SK-N-SH treated with all-trans-retinoic acid at 6 μM for 48 hours (cell line): Measurements from ENCODE around the gene CHRNB1.

Experiments
- ATAC-seq: fragments of 200-7000 bp; cut with Tn5 transposase; 3 replicates; pipeline ENCODE4 v1.9.1; 2020; ENCODE audit warnings: mild to moderate bottlenecking, moderate library complexity
- ARNTL ChIP-seq: fragments of 450-650 bp; formaldehyde crosslinking; IDR thresholded peaks from 2 replicates; pipeline ENCODE4 v1.5.0; 2020; ENCODE audit warnings: low read depth, mild to moderate bottlenecking, moderate library complexity, borderline replicate concordance
- BACH2 ChIP-seq: fragments of 250-450 bp; sonication (Bioruptor Pico); IDR thresholded peaks from 2 replicates; pipeline ENCODE4 v1.9.0; 2021; ENCODE audit warnings: mild to moderate bottlenecking, borderline replicate concordance
- CREB5 ChIP-seq: fragments of 250-450 bp; sonication (Bioruptor Pico); IDR thresholded peaks from 2 replicates; pipeline ENCODE4 v1.5.1; 2020; ENCODE audit warnings: low read depth, mild to moderate bottlenecking, moderate library complexity
- CSDC2 ChIP-seq: fragments of 250-450 bp; sonication (Bioruptor Pico); IDR thresholded peaks from 2 replicates; pipeline ENCODE4 v1.5.0; 2020; ENCODE audit warnings: mild to moderate bottlenecking, moderate library complexity
- ESRRG ChIP-seq: fragments of 250-450 bp; sonication (Bioruptor Pico); IDR thresholded peaks from 2 replicates; pipeline ENCODE4 v1.6.1; 2021; ENCODE audit warnings: mild to moderate bottlenecking
- OSR1 ChIP-seq: fragments of 250-450 bp; sonication (Bioruptor Pico); IDR thresholded peaks from 2 replicates; pipeline ENCODE4 v1.8.0; 2022; ENCODE audit warnings: moderate library complexity, mild to moderate bottlenecking, inconsistent platforms
- POU6F1 ChIP-seq: fragments of 250-450 bp; sonication (Bioruptor Pico); IDR thresholded peaks from 2 replicates; pipeline ENCODE4 v1.8.0; 2021; ENCODE audit warnings: low read depth, mild to moderate bottlenecking, moderate library complexity, borderline replicate concordance
- PPARA ChIP-seq: fragments of 250-450 bp; sonication (Bioruptor Pico); IDR thresholded peaks from 2 replicates; pipeline ENCODE4 v1.5.0; 2020; ENCODE audit warnings: mild to moderate bottlenecking, borderline replicate concordance
- RARB ChIP-seq: fragments of 250-450 bp; sonication (Bioruptor Pico); IDR thresholded peaks from 2 replicates; pipeline ENCODE4 v1.8.0; 2021; ENCODE audit warnings: mild to moderate bottlenecking, moderate library complexity
- SNAI2 ChIP-seq: fragments of 250-450 bp; sonication (Bioruptor Pico); IDR thresholded peaks from 2 replicates; pipeline ENCODE4 v1.5.0; 2020; ENCODE audit warnings: mild to moderate bottlenecking, moderate library complexity
- TCF4 ChIP-seq: fragments of 250-450 bp; sonication (Bioruptor Pico); IDR thresholded peaks from 2 replicates; pipeline ENCODE4 v1.8.0; 2021; ENCODE audit warnings: mild to moderate bottlenecking, moderate library complexity, borderline replicate concordance
- TSHZ2 ChIP-seq: fragments of 250-450 bp; sonication (Bioruptor Pico); IDR thresholded peaks from 2 replicates; pipeline ENCODE4 v1.5.0; 2020; ENCODE audit warnings: mild to moderate bottlenecking, moderate library complexity
- ZC3H10 ChIP-seq: fragments of 250-450 bp; sonication (Bioruptor Pico); IDR thresholded peaks from 2 replicates; pipeline ENCODE4 v1.5.1; 2021; ENCODE audit warnings: mild to moderate bottlenecking, moderate library complexity
- ZFP3 ChIP-seq: fragments of 250-450 bp; sonication (Bioruptor Pico); IDR thresholded peaks from 2 replicates; pipeline ENCODE4 v1.5.0; 2020; ENCODE audit warnings: mild to moderate bottlenecking, moderate library complexity
- ZFP30 ChIP-seq: fragments of 450-650 bp; formaldehyde crosslinking; IDR thresholded peaks from 2 replicates; pipeline ENCODE4 v1.5.0; 2022; ENCODE audit warnings: mild to moderate bottlenecking, moderate library complexity
- ZNF565 ChIP-seq: fragments of 450-650 bp; formaldehyde crosslinking; conservative IDR thresholded peaks from 2 replicates; pipeline ENCODE4 v1.5.0; 2020; ENCODE audit warnings: low read depth, mild to moderate bottlenecking, moderate library complexity
- ZNF70 ChIP-seq: fragments of 450-650 bp; formaldehyde crosslinking; IDR thresholded peaks from 2 replicates; pipeline ENCODE4 v1.5.0; 2020; ENCODE audit warnings: mild to moderate bottlenecking, moderate library complexity
- ZNF8 ChIP-seq: fragments of 450-650 bp; formaldehyde crosslinking; IDR thresholded peaks from 2 replicates; pipeline ENCODE4 v1.5.0; 2020; ENCODE audit warnings: mild to moderate bottlenecking, moderate library complexity
- TF ChIP-seq, protein P1 (sequence below): fragments of 250-450 bp; sonication (Bioruptor Pico); IDR thresholded peaks from 2 replicates; pipeline ENCODE4 v1.8.0; 2020; ENCODE audit warnings: mild to moderate bottlenecking, moderate library complexity, borderline replicate concordance

CHRNB1 gene

GRCh38 chr17:7406235-7406825 lies 38.5 kb upstream of the CHRNB1 start:
- TF ChIP-seq ZFP3 (no peak), OSR1 (no peak), TSHZ2 (no peak), ZC3H10 (CRISPR knock-in tag) (no peak), ZNF8 (CRISPR knock-in tag) (no peak), ZFP30 (CRISPR knock-in tag) (no peak), ZNF70 (CRISPR knock-in tag) (no peak), PPARA (CRISPR knock-in tag) (no peak), BACH2 (CRISPR knock-in tag) (no peak)
- TF ChIP-seq, protein P1, sequence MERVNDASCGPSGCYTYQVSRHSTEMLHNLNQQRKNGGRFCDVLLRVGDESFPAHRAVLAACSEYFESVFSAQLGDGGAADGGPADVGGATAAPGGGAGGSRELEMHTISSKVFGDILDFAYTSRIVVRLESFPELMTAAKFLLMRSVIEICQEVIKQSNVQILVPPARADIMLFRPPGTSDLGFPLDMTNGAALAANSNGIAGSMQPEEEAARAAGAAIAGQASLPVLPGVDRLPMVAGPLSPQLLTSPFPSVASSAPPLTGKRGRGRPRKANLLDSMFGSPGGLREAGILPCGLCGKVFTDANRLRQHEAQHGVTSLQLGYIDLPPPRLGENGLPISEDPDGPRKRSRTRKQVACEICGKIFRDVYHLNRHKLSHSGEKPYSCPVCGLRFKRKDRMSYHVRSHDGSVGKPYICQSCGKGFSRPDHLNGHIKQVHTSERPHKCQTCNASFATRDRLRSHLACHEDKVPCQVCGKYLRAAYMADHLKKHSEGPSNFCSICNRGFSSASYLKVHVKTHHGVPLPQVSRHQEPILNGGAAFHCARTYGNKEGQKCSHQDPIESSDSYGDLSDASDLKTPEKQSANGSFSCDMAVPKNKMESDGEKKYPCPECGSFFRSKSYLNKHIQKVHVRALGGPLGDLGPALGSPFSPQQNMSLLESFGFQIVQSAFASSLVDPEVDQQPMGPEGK (CRISPR knock-in tag) = no peak
- no peak for ATAC-seq

DNA sequence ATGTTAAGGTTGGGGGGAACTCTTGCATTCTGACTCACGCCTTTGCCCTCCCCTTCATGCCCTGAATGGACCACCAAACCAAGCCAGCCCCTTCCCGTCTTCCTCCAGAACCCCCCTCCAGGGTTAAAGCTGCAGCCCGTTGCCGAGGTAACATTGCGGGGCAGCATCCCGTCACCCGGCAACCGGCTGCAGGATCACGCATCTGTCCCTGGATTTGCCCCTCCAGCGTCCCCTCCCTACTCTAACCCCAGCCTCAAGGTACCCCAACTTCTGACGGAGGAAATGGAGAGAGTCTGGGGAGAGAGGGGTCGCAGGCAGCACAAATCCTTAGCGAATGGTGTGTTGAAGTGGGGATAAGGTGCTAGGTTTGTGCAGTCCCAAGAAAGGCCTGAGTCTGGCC lies 37.8 kb upstream of the CHRNB1 start:
- no peak for ATAC-seq
- TF ChIP-seq ARNTL (CRISPR knock-in tag) = no peak
- no peak for TF ChIP-seq SNAI2 (CRISPR knock-in tag)
- TF ChIP-seq CSDC2 (CRISPR knock-in tag) = no peak
- TF ChIP-seq ESRRG = no peak
- TF ChIP-seq OSR1 = no peak
- no peak for TF ChIP-seq ZFP3
- TF ChIP-seq ZNF70 (CRISPR knock-in tag) = no peak
- TF ChIP-seq ZNF8 (CRISPR knock-in tag) = no peak
- TF ChIP-seq ZNF565 (CRISPR knock-in tag) = no peak

DNA sequence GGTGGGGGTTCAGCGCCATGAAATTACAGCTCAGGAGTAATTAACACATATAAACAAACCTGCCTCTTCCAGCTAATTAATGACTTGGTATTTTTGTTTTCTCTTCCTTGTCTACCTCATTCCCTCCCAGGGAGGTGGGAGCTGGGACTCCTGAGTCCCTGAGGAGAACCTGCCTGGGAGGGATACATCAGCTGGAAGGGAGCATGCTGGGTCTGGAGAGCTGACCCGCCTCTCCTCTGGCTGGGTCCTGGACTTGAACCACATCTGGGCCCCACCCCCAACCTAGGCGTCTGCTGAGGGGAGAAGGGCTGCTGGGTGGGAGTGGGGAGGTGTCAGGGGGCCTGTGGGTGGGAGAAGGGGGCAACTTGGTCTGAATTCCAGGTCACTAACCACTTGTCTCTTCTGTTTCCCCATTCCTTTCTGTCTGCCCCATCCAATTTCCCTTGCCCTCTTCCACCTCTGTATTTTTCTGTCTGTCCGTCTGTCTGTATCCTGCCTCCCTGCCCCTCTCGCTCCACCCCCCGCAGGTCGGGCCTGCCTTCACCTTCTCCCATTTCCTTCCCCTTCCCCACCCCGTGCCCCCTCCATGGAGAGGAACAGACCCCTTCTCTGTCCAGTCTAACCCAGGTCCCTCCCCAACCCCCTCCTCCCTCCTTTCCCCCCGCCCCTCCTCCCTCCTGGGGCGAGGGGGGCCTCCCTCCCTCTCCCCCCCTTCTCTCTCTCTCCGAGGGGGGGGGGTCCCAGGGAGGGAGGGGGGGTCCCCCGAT lies 37.2 kb upstream of the CHRNB1 start, which contains the start of gene NLGN2:
Gene NLGN2 (plus strand): TSS at position 361 of the 767 bp plus-strand sequence. CDS start 411 bp downstream, outside the sequence.
- ATAC-seq = no peak
- TF ChIP-seq ARNTL (CRISPR knock-in tag) (no peak), TCF4 (no peak), ZFP3 (no peak)
- TF ChIP-seq, all 23 proteins: peak for 0

- no peak for ATAC-seq
- TF ChIP-seq CSDC2 (CRISPR knock-in tag) = no peak
- no peak for TF ChIP-seq RARB
Observed at GRCh38 chr17:7408252-7408727, 36.6 kb upstream of the CHRNB1 start.

GRCh38 chr17:7408863-7409262 lies 36.0 kb upstream of the CHRNB1 start:
- ATAC-seq = no peak
- TF ChIP-seq POU6F1 (CRISPR knock-in tag) = no peak

GRCh38 chr17:7409716-7410115 lies 35.1 kb upstream of the CHRNB1 start:
- ATAC-seq = no peak
- no peak for TF ChIP-seq ZNF8 (CRISPR knock-in tag)
- no peak for TF ChIP-seq ZNF565 (CRISPR knock-in tag)
- no peak for TF ChIP-seq RARB
- TF ChIP-seq ZFP30 (CRISPR knock-in tag) = no peak
- no peak for TF ChIP-seq ESRRG
- no peak for TF ChIP-seq SNAI2 (CRISPR knock-in tag)
- TF ChIP-seq POU6F1 (CRISPR knock-in tag) = no peak
- TF ChIP-seq ZNF70 (CRISPR knock-in tag) = no peak
- no peak for TF ChIP-seq ZFP3
- no peak for TF ChIP-seq OSR1
- no peak for TF ChIP-seq BACH2 (CRISPR knock-in tag)
- no peak for TF ChIP-seq CREB5 (CRISPR knock-in tag)
- TF ChIP-seq, protein P1 (CRISPR knock-in tag) = no peak
- TF ChIP-seq CSDC2 (CRISPR knock-in tag) = no peak
